VCaP (cell line): Measurements from ENCODE around the gene HNRNPM.
"Not testable (repeated sequence)": the region's sequence is repeated elsewhere in the genome, so short reads cannot be mapped to it uniquely, and the experiment has no call there.

Experiments used
- H3K27ac ChIP-seq: fragments of 450-650 bp; 2 replicates; pipeline ENCODE4 v1.5.1; 2017
- CTCF ChIP-seq: fragments of 450-650 bp; conservative IDR thresholded peaks from 2 replicates; pipeline ENCODE4 v1.5.1; 2017; ENCODE audit warnings: mild to moderate bottlenecking, moderate library complexity

HNRNPM gene

GRCh38 chr19:8398311-8398771, 46.4 kb upstream of the HNRNPM start:
- no peak for TF ChIP-seq CTCF

GRCh38 chr19:8399681-8400188, 45.0 kb upstream of the HNRNPM start:
- TF ChIP-seq CTCF = no peak
- no peak overlapping the region for H3K27ac ChIP-seq

More at GRCh38 chr19:8398311-8398771, 46.4 kb upstream of the HNRNPM start:
- no peak overlapping the region for H3K27ac ChIP-seq

- H3K27ac ChIP-seq = no peak overlapping the region
- no peak for TF ChIP-seq CTCF
Measured at GRCh38 chr19:8401981-8402411, 42.8 kb upstream of the HNRNPM start.

GRCh38 chr19:8403098-8403819, 41.5 kb upstream of the HNRNPM start:
- H3K27ac ChIP-seq = no peak overlapping the region
- TF ChIP-seq CTCF = no peak

- no peak for TF ChIP-seq CTCF
- H3K27ac ChIP-seq = no peak overlapping the region
Measured at GRCh38 chr19:8403820-8404109, 41.0 kb upstream of the HNRNPM start.

- TF ChIP-seq CTCF = no peak
- H3K27ac ChIP-seq = no peak overlapping the region
Measured at GRCh38 chr19:8404391-8405151, 40.2 kb upstream of the HNRNPM start.

- H3K27ac ChIP-seq = not testable (repeated sequence)
Measured at GRCh38 chr19:8410718-8411117, 34.1 kb upstream of the HNRNPM start.
